NCI-H2196 treated with DMSO at 0.1 percent for 48 hours (cell line): ENCODE measurements around the gene MAG.
"Not testable (repeated sequence)": the region's sequence is repeated elsewhere in the genome, so short reads cannot be mapped to it uniquely, and the experiment has no call there.

ENCODE experiments used
- DNase-seq: peaks from one replicate; lab custom pipeline; 2025; ENCODE audit not compliant: unreplicated experiment; lab: John Stamatoyannopoulos, UW

Gene MAG

DNA sequence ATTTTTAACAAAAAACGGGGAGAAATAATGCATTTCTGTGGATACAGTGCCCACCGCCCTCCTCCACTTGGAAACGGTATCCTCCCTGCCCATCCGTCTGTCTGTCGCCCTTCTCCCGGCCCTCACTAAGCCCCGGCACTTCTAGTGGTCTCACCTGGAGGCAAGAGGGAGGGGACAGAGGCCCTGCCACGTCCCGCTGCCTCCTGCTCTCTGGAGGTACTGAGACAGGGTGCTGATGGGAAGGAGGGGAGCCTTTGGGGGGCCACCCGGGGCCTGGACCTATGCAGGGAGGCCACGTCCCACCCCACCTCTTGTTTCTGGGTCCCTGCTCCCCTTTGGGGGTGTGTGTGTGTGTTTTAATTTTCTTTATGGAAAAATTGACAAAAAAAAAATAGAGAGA, 12.6 kb upstream of the MAG start:
- DNase-seq, result no peak

DNA sequence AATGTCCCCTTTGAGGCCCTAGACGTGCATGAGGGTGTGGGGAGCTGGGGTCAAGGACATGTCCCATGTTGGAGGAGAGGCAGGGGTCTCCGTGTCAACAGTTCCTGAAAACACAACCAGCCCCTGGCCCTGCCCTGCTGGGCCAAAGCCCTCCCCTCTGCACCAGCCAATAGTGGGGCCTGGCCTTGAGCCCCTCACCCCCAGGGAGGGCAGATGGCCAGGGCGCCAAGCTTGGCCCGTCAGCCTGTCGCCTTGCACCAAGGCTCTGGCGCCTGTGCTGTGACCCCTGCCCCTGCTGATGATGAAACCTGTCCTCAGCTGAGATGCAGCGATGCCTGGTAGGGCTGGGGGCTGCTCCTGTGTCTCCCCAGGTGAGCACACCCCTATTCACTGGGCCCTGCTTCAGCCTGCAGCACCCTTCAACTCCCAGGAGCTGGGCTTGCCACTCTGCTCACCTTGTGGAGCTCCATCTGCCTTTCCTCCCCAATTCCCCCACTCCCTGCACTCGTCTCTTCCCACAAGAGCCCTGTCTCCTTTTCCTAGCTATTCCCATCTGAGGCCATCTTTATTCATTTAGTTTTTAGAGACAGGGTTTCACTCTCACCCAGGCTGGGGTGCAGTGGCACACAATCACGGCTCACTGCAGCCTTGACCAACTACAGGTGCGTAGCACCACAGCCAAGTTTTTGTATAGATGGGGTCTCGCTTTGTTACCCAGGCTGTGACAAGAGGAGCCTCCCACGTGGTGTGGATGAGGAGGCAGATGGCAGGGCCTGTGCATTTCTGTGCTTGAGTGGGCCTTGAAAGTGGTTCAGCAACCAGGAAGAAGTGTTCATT, 11.8 kb upstream of the MAG start:
- DNase-seq, result no peak

DNA sequence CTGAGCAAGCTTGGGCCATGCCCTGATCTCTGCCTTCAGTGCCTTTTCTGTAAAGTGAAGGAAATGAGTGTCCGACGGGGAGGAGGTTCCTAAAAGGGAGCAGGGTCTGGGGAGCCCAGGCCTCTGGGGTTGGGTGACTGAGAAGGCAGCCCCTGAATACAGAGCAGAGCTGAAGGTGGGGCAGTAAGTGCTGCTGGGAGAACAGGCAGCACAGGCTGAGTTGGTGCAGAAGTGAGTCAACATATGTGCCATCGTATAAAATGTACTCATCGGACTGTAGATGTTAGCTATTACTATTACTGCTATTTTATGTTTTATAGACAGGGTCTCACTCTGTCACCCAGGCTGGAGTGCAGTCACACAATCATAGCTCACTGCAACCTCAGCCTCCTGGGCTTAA, 10.7 kb upstream of the MAG start:
- DNase-seq, result no peak

DNA sequence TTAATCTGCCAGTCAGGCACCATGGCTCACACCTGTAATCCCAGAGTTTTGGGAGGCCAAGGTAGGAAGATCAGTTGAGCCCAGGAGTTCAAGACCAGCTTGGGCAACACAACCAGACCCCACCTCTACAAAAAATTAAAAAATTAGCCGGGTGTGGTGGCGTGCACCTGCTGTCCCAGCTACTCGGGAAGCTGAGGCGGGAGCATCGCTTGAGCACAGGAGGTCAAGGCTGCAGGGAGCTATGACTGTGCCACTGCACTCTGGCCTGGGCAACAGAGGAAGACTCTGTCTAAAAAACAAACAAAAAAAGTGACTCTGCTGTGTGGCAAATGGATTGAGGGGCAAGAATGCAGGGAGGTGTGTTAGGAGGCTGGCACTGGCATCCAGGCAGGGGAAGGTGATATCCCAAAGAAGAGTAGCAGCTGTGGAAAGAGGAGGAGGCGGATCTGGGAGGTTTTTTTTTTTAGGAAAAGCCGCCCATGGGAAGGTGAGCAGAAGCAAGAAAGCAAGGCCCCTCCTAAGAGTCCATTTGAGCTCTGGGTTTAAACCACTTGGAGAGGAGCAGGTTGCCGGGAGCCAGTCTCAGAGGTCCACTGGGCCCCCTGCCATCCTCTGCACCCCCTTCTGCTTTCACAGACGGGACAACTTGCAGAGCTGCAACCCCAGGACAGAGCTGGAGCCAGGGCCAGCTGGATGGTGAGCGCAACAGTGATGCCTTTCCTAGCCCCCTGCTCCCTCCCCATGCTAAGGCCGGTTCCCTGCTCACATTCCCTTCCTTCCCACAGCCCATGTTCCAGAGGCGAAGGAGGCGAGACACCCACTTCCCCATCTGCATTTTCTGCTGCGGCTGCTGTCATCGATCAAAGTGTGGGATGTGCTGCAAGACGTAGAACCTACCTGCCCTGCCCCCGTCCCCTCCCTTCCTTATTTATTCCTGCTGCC, 7.5 kb upstream of the MAG start:
- DNase-seq, result no peak

DNA sequence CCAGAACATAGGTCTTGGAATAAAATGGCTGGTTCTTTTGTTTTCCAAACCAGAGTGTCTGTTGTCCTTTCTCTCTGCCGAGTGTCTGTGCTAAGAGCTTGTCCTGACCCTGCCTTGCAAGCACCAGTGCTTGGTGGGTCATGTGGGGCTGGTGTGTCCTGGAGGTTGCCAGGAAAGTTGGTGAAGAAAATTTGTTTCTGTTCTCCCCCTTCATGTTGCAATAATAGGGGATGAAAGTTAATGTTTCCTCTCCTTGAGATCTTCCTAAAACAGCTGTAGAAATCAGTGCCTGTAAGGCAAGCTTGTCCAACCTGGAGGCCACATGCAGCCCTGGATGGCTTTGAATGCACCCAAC, 6.9 kb upstream of the MAG start:
- no peak for DNase-seq

DNA sequence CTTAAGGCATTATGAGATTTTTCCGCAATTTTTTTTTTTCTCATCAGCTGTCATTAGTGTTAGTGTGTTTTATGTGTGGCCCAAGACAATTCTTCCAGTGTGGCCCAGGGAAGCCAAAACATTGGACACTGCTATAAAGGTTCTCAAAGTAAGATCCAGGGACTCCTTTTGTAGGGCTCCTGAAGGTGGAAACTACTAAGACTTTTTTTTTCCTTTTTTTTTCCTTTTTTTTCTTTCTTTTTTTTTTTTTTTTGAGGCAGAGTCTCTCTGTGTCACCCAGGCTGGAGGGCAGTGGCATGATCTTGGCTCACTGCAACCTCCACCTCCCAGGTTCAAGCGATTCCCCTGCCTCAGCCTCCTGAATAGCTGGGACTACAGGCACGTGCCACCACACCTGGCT, 6.5 kb upstream of the MAG start:
- not testable (repeated sequence) for DNase-seq

DNA sequence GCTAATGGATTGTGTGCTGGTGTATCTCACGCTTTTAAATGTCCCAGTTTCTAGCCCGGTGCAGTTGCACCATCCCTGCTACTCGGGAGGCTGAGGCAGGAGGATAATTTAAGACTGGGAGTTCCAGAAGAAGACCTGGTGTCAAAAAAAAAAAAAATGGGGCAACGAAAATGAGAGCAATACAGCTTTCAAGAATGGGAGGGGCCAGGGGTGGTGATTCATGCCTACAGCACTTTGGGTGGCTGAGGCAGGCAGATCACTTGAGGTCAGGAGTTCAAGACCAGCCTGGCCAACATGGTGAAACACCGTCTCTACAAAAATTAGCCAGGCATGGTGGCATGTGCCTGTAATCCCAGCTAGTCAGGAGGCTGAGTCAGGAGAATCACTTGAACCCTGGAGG, 5.9 kb upstream of the MAG start:
- DNase-seq, result not testable (repeated sequence)

DNA sequence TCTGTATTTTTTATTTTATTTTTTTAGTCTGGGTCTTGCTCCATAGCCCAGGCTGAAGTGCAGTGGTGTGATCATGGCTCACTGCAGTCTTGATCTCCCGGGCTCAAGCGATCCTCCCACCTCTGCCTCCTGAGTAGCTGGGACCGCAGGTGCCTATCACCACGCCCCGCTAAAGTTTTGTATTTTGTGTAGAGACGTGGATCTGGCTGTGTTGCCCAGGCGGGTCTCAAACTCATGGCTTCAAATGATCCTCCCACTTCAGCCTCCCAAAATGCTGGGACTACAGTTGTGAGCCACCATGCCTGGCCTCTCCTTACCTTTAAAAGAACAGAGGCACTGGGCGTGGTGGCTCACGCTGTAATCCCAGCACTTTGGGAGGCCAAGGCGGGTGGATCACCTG, 4.2 kb upstream of the MAG start:
- DNase-seq, result no peak

DNA sequence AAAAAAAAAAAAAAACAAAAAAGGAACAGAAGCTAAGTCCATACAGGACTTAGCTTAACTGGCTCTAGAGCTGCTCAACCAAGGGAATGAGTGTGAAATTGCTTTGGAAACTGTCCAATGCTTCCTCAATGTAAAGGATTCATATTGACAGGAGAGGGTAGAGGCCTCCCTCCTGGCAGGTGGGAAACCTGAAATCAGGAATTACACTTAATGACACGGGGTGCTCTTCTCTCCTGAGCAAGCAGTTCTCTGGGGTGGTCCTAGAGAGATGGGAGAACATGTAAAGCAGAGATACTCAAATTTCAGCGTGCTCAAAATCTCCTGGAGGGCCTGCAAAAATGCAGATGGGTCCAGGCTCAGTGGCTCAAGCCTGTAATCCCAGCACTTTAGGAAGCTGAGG, 3.6 kb upstream of the MAG start:
- DNase-seq, result no peak

DNA sequence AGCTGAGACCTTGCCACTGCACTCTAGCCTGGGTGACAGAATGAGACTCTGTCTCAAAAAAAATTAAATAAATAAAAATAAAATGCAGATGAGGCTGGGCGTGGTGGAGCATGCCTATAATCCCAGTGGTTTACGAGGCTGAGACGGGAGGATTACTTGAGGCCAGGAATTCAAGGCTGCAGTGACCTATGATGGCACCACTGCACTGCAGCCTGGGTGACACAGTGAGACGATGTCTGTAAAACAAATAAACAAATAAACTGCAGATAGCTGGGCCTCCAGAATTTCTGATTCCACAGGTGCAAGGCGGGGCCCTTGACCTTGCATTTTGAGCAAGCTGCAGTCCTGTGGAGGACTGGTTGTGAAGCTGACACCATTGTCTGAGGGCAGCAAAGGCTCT, 3.1 kb upstream of the MAG start:
- DNase-seq, result no peak

DNA sequence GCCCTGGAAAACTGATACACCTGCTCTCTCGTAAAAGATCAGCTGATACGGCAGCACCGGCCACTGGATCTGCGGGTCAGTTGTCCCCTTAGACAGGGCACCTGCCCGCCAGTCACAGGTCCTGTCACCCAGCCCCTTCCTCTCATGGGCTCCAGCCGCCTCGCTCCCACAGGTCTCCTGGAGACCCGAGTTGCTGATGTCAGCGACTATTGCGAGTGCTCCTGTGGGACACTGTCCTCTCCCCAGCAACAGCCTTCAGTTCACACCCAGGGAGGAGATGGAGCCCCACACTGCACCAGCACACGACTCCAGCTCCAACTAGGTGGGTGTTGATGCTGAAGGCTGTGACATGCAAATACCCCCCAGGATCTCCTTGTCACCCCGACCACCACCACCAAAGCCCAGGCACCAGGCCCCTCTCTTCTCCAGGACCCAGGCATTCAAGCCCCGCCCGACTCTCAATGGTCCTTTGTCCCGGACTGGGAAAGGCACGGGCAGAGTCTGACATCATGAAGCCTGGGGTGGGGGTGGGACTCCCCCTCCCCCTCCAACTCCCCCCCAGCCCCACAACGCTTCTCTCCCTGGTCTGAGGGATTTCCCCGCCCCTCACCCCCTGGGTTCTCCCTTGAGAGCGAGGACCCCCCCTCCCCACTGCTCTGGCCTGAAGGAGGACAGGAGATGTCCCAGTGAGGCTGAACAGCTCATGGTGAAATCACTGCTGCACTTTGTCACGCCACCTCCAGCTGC, 1.4 kb upstream of the MAG start:
- DNase-seq, result no peak

DNA sequence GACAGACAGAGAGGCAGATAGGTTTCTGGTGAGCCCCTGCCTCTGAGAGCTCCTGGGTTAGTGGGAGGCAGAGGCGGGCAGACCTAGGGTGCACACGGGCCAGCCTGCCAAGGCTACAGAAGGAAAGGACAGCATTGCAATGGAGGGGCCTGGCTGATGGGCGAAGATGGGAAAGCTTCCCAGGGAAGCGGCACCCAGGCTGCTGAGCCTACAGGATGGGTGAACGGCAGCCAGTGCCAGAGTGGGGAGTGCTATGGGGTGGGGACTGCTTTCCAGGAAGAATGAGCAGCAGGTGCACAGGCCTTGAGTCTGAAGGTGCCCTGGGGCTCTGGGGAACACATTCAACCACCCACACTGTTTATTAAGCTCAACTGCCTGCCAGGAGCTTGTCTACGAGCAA, 702 bp upstream of the MAG start:
- no peak for DNase-seq

DNA sequence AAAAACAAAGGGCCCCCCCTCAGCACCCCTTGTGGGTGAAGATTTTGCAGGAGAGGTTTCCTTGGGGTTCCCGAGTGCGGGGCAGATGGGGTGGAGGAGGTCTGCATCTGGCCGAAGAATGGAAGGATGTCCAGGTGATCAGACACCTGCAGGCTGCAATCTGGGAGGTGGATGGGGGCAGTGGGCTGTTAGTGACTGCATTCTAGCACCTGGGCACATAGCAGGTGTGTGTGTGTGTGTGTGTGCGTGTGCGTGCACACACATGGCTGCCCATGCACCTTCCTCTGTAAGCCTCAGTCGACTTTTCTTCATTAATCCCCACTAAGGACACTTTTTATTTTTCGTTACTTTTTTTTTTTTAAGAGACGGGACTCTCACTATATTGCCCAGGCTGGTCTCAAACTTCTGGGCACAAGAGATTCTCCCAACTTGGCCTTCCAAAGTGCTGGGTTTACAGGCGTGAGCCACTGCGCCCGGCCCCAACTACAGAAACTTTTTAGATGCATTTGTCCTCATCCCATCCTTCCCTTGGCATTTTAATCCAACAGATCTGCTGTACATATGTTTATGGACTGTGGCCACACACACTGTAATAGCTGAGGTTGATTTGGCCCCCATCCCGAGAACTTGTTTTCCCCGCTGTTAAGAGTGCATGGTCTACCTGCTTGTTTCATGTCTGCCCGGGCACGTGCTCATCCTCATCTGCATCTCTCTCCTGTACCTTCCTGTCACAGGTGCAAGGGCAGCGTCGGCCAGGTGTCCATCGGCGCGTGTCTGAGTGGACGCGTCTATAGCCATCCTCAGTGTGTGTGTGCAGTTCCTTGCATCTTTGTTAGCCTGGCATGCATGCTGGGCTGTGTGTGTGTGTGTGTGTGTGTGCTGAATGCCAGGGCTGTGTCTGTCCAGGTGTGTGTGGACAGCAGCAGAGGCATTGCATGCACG, 731 bp downstream of the MAG start:
- DNase-seq, result no peak

DNA sequence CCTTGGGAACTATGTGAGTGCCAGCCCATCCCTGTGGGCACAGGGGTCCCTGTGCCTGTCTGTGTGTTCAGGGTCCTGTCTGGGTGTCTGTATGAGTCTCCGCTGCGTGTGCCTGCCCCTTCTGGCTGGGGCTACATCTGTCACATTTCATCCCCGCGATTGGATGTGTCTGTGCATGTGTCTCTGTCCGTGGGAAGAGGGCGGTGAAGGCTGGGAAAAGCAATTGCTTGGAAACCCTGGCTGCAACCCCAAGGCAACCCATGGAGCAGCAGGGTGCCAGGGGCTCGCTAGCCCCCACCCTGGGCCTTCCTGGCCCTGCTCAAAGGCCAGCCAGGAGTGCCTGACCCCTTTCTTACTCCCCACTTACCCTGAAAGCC, 1.4 kb downstream of the MAG start:
- no peak for DNase-seq

DNA sequence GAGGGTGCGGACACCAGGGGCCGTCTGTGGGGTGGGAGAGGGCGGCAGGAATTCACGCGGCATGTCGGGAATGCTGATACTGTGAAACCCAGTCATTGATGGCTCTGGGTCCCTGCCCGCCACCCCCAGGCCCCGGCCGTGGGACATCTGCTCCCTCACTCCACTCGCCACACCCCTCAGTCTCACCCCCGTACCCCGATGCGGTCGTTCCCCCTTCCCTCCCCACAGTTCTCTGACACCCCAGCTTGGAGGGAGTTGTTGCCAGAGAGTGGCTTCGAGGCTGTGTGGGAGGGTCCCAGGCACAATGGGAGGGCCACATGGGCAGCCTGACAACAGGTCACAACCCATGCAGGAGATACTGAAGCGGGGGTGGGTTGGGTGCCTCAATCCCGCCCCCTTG, 1.8 kb downstream of the MAG start:
- DNase-seq, result no peak

DNA sequence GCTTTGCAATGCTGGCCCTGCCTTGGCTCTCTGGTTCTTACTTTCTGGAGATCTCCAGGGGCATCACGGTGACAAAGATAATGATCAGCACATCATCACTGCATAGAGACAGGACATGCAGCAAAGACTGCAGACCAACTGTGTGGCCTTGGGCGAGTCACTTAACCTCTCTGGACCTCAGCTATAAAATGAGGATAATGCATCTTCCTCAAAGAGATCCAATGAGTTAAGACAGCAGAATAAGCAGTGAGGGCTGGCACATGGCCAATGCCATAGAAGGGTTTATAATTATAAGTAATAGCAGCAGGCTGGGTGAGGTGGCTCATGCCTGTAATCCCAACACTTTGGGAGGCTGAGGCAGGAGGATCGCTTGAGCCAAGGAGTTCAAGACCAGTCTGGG, 2.4 kb downstream of the MAG start:
- no peak for DNase-seq

DNA sequence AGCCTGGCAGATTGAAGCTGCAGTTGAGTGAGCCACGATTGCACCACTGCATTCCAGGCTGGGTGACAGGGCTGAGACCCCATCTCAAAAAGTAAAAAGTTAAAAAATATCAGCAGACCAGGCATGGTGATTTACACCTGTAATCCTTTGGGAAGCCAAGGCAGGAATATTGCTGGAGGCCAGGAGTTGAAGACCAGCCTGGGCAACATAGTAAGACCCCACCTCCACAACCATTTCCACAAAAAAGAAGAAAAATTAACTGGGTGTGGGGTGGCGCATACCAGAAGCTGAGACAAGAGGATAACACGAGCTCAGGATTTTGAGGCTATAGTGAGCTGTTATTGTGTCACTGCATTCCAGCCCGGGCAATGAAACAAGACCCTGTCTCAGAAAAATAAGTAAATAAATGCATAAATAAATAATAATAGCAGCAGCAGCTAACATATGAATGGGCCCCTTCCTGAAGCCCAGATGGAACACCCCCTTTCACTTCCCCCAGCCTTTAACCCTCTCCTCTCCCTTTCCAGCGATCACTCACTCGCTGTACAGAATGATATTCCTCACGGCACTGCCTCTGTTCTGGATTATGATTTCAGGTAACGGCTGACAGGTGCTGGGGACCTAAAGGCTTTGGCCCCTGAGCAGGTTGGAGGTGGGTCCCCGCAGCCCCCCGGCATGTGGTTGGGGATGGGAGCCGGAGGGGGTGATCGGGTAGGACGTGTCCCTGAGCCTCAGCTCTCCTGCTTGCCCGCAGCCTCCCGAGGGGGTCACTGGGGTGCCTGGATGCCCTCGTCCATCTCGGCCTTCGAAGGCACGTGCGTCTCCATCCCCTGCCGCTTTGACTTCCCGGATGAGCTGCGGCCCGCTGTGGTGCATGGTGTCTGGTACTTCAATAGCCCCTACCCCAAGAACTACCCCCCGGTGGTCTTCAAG, 3.2 kb downstream of the MAG start:
- no peak for DNase-seq

DNA sequence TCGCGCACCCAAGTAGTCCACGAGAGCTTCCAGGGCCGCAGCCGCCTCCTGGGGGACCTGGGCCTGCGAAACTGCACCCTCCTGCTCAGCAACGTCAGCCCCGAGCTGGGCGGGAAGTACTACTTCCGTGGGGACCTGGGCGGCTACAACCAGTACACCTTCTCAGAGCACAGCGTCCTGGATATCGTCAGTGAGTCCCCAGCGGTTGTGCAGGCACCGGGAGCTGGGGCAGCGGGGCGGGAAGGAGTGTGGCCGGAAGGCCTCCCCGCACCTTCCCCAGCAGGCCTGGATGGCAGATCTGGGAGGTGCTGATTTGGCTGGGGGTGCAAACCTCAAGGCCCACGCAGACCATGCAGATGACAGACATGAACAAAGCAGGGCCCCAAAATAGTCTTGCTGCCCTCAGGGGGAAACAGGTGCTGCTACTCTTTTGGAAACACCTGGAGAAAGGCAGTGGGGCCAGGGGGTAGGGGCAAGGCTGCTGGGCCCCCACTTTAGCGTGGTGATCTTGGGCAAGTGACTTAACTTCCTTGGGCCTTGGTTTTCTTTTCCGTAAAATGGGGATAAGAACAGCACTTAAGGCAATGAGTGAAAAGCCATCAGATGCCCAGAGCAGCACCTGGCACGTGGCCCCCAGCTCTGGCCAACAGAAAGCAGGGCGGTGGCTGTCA, 4.0 kb downstream of the MAG start:
- no peak for DNase-seq
